OCI-LY3 (cell line): ENCODE measurements around the gene ZC3H7A.

Source experiments
- H2AFZ ChIP-seq: fragments of 200-600, 300-600 bp; shearing (Covaris generic); 2 replicates; pipeline ENCODE4 v1.6.0; 2014; ENCODE audit warnings: antibody characterized with exemption, low read depth, low read length
- H3K27ac ChIP-seq: fragments of 200-600, 300-600 bp; sonication (generic); 2 replicates; pipeline ENCODE4 v1.5.1; 2014; ENCODE audit warnings: mild to moderate bottlenecking, low read length, moderate library complexity, mixed read lengths
- H3K27me3 ChIP-seq: fragments of 200-600, 300-600 bp; sonication (generic); 2 replicates; pipeline ENCODE4 v1.6.1; 2014; ENCODE audit warnings: low read depth, low read length, mixed read lengths
- H3K36me3 ChIP-seq: fragments of 200-600, 300-600 bp; sonication (generic); replicated peaks from 2 replicates; pipeline ENCODE3; 2014; ENCODE audit warnings: low read depth, low read length, mixed read lengths
- H3K4me1 ChIP-seq: fragments of 300-600, 200-600 bp; sonication (generic); 2 replicates; pipeline ENCODE4 v1.6.1; 2014; ENCODE audit warnings: low read length, mixed read lengths
- H3K4me2 ChIP-seq: fragments of 200-600, 300-600 bp; sonication (generic); 2 replicates; pipeline ENCODE4 v1.6.1; 2014; ENCODE audit warnings: low read length, mixed read lengths
- H3K4me3 ChIP-seq: fragments of 300-600, 200-600 bp; sonication (generic); 2 replicates; pipeline ENCODE4 v1.5.1; 2014; ENCODE audit warnings: antibody characterized with exemption, mild to moderate bottlenecking, low read length, moderate library complexity
- H3K79me2 ChIP-seq: fragments of 300-600, 200-600 bp; shearing (Covaris generic); 2 replicates; pipeline ENCODE4 v1.6.1; 2014; ENCODE audit warnings: mild to moderate bottlenecking, low read length, mixed read lengths
- H3K9ac ChIP-seq: fragments of 300-600, 200-600 bp; shearing (Covaris generic); 2 replicates; pipeline ENCODE4 v1.6.0; 2014; ENCODE audit warnings: mild to moderate bottlenecking, low read length, moderate library complexity
- H3K9me3 ChIP-seq: fragments of 200-600, 300-600 bp; shearing (Covaris generic); 2 replicates; pipeline ENCODE4 v1.6.1; 2014; ENCODE audit warnings: low read length, mixed read lengths; ENCODE audit not compliant: insufficient read depth
- H4K20me1 ChIP-seq: fragments of 200-600, 300-600 bp; sonication (generic); 2 replicates; pipeline ENCODE4 v1.6.1; 2016; ENCODE audit warnings: low read length, mixed read lengths; ENCODE audit not compliant: insufficient read depth
- EZH2phosphoT487 ChIP-seq: fragments of 200-600 bp; shearing (Covaris generic); IDR thresholded peaks from 2 replicates; pipeline ENCODE4 v1.6.1; 2018; ENCODE audit warnings: antibody characterized with exemption, mixed run types, low read depth
- TF ChIP-seq, protein P1 (sequence below): fragments of 200-600, 300-600 bp; sonication (generic); IDR thresholded peaks from 2 replicates; pipeline ENCODE4 v1.5.1; 2014; ENCODE audit warnings: antibody characterized with exemption, low read length, low read depth

Gene ZC3H7A

DNA sequence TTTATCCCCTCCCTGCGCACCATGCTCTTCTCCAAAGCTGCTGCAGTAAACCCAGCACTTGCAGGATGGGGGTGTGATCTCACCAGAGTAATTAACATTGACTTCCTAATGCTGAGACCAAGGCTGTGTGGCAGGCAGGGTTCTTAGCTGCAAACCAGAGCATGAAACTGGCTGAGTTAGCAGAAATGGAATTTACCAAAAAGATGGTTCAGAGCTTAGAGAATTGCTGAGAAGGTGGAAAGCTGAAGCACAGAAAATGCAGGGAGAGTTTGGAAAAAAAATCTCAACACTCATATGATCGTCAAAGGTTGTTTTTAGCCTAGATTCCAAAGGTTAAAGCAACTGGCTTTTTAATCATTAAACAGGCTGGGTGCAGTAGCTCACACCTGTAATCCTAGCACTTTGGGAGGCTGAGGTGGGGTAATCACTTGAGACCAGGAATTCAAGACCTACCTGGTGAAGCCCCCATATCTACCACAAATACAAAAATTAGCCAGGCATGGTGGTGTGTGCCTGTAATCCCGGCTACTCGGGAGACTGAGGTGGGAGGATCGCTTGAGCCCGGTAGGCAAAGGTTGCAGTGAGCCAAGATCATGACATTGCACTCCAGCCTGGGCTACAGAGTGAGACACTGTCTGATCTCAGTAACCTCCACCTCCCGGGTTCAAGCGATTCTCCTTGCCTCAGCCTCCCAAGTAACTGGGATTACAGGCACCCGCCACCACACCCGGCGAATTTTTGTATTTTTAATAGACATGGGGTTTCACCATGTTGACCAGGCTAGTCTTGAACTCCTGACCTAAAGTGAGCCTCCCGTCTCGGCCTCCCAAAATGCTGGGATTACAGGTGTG is 48.4 kb downstream of the ZC3H7A start:
- Histone ChIP-seq H3K4me3 (no peak overlapping the region), H4K20me1 (no peaks in the 10 kb centered on the region), H3K4me1 (peaks cover 27% of the 10 kb centered on the region), H3K27me3 (no peaks in the 10 kb centered on the region), H3K36me3 (peaks cover 47% of the 10 kb centered on the region), H3K9ac (no peak overlapping the region), H3K79me2 (no peaks in the 10 kb centered on the region; the same call in 1 of the 2 replicates), H3K27ac (peak overlapping the region; percentile 23; the same call in 1 of the 2 replicates), H2AFZ (no peak overlapping the region), H3K4me2 (no peak overlapping the region), H3K9me3 (no peaks in the 10 kb centered on the region)
- TF ChIP-seq, protein P1, sequence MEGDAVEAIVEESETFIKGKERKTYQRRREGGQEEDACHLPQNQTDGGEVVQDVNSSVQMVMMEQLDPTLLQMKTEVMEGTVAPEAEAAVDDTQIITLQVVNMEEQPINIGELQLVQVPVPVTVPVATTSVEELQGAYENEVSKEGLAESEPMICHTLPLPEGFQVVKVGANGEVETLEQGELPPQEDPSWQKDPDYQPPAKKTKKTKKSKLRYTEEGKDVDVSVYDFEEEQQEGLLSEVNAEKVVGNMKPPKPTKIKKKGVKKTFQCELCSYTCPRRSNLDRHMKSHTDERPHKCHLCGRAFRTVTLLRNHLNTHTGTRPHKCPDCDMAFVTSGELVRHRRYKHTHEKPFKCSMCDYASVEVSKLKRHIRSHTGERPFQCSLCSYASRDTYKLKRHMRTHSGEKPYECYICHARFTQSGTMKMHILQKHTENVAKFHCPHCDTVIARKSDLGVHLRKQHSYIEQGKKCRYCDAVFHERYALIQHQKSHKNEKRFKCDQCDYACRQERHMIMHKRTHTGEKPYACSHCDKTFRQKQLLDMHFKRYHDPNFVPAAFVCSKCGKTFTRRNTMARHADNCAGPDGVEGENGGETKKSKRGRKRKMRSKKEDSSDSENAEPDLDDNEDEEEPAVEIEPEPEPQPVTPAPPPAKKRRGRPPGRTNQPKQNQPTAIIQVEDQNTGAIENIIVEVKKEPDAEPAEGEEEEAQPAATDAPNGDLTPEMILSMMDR, result no peak
- no peak for TF ChIP-seq EZH2phosphoT487

DNA sequence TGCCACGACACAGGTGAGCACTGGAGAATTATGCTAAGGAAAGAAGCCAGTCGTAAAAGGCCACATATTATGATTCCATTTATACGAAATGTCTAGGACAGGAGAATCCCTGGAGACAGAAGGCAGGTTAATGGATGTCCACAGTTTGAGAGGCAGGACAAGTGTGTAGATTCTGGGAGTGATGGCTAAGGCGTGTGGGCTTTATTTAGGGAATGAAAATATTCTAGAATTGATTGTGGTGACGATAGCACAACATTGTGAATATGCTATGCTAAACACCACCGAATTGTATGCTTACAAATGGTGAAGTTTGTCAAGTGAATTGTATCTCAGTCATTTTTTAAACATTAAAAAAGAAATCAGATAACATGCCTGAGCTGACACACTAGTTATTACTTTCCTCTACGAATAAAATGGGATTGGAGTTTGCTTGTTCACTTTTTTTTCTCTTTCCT is 49.1 kb downstream of the ZC3H7A start:
- peaks cover 30% of the 10 kb centered on the region for H3K4me1 ChIP-seq
- H3K9me3 ChIP-seq, result no peaks in the 10 kb centered on the region
- no peaks in the 10 kb centered on the region for H4K20me1 ChIP-seq
- no peaks in the 10 kb centered on the region for H3K27me3 ChIP-seq
- H3K4me2 ChIP-seq, result no peak overlapping the region
- H3K27ac ChIP-seq, result no peak overlapping the region
- peaks cover 46% of the 10 kb centered on the region for H3K36me3 ChIP-seq
- H2AFZ ChIP-seq, result no peak overlapping the region
- peaks cover 5% of the 10 kb centered on the region; the same call in 1 of the 2 replicates for H3K79me2 ChIP-seq
- no peak overlapping the region for H3K9ac ChIP-seq
- no peak overlapping the region for H3K4me3 ChIP-seq
- TF ChIP-seq, protein P1, result no peak
- no peak for TF ChIP-seq EZH2phosphoT487

DNA sequence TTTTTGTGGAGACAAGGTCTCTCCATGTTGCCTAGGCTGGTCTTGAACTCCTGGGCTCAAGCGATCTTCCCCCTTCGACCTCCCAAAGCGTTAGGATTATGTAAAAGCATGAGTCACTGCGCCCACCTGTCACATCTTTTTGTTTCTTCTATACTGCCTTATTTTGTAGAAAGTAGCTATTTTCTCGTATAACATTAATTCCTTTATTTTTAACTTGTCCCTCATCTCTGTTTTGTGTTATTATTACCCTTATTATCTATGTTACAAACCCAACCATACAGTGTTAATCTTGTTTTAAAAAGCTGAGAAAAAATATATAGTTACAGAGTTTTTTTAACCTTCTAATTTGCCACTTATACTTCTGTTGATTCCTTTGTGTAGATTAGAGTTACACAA is 53.0 kb downstream of the ZC3H7A start:
- H3K79me2 ChIP-seq, result peaks cover 40% of the 10 kb centered on the region
- H3K27ac ChIP-seq, result no peak overlapping the region
- peaks cover 22% of the 10 kb centered on the region for H4K20me1 ChIP-seq
- no peaks in the 10 kb centered on the region for H3K9me3 ChIP-seq
- no peaks in the 10 kb centered on the region for H3K27me3 ChIP-seq
- peaks cover 30% of the 10 kb centered on the region for H3K4me1 ChIP-seq
- no peak overlapping the region for H3K4me2 ChIP-seq
- H3K9ac ChIP-seq, result no peak overlapping the region
- TF ChIP-seq EZH2phosphoT487, result no peak
- TF ChIP-seq, protein P1, result no peak
- H3K4me3 ChIP-seq, result no peak overlapping the region
- H3K36me3 ChIP-seq, result peaks cover 28% of the 10 kb centered on the region
- H2AFZ ChIP-seq, result no peak overlapping the region

DNA sequence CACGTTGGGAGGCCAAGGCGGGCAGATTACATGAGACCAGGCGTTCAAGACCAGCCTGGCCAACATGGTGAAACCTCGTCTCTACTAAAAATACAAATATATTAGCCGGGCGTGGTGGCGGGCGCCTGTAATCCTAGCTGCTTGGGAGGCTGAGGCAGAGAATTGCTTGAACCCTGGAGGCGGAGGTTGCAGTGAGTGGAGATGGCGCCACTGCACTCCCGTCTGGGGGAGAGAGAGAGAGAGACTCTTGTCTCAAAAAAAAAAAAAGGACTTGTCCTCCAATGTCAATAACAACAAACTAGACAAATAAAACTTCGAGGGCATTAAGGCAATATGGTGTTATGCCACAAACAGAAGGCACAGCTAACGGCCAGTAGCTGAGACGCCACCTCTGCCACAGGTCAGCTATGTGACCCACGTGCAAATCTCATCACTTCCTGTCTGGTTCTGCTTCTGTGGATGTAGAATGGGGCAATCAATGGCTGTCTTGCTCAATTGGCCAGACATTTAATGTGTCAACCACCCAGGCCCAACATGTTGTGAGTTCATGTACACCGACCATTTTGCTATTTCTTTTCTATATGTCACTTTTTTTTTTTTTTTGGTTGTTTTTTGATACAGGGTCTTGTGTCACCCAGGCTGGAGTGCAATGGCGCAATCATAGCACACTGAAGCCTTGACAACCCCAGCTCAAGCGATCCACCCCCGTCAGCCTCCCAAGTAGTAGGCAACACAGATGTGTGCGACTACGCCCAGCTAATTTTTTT is 53.6 kb downstream of the ZC3H7A start:
- Histone ChIP-seq H3K36me3 (peaks cover 28% of the 10 kb centered on the region), H3K4me3 (peak overlapping the region; percentile 86), H3K9me3 (no peaks in the 10 kb centered on the region), H3K4me2 (peak overlapping the region; percentile 71), H3K27me3 (no peaks in the 10 kb centered on the region), H3K27ac (peak overlapping the region; percentile 67), H2AFZ (peak overlapping the region; percentile 55; the same call in 1 of the 2 replicates), H3K4me1 (peaks cover 35% of the 10 kb centered on the region), H3K79me2 (peaks cover 46% of the 10 kb centered on the region), H4K20me1 (peaks cover 27% of the 10 kb centered on the region), H3K9ac (peak overlapping the region; percentile 72)
- TF ChIP-seq, protein P1, result no peak
- TF ChIP-seq EZH2phosphoT487, result no peak
